ENCODE data around the gene TRIM42.

Gene TRIM42

GRCh38 chr3:140695361-140696061 lies 17.6 kb downstream of the TRIM42 start:
- no peak for DNase-seq (ENCODE audit: low read depth in 1 of 2, low spot score in 1 of 2)
- no peak for TF ChIP-seq JUND (IDR thresholded peaks at IDR 0.05; ENCODE audit: low read depth)
- in situ Hi-C loops (cut with HindIII; ENCODE audit: low pct_unique_long_range_greater_than_20kb, low sequenced_read_pairs): no loop called here

- no peak for DNase-seq (ENCODE audit: low read depth in 1 of 2, low spot score in 1 of 2)
- in situ Hi-C loops (cut with HindIII; ENCODE audit: low pct_unique_long_range_greater_than_20kb, low sequenced_read_pairs): no loop called here
- no peak for TF ChIP-seq JUND (IDR thresholded peaks at IDR 0.05; ENCODE audit: low read depth)
These were observed 21.8 kb downstream of the TRIM42 start for GRCh38 chr3:140699516-140700231.

GRCh38 chr3:140702281-140702680 lies 24.4 kb downstream of the TRIM42 start:
- TF ChIP-seq JUND (IDR thresholded peaks at IDR 0.05; ENCODE audit: low read depth): no peak
- no peak for DNase-seq (ENCODE audit: low read depth in 1 of 2, low spot score in 1 of 2)
- in situ Hi-C loops (cut with HindIII; ENCODE audit: low pct_unique_long_range_greater_than_20kb, low sequenced_read_pairs): no loop called here

DNA sequence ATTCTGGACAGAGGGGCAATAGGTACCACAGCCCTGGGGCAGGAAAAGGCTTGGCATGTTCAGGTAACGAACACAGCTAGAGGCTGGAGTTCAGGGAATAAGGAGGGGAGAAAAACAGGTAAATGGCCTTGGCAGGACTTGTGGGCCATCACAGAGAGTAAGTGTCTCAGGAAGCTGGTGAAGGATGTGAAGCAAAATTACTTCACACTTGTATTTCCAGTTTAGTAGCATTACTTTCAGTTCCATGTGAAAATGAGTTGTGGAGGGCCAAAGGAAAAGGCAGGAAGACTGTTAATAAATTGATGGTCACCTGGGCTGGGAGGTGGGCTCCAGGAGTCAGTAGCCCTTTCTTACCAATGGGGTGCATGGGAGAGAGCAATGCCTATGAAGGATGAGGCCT lies 25.6 kb downstream of the TRIM42 start:
- peak in 1 of 2 experiments; percentile 52 for DNase-seq (ENCODE audit: low read depth in 1 of 2, low spot score in 1 of 2)
- no peak for TF ChIP-seq JUND (IDR thresholded peaks at IDR 0.05; ENCODE audit: low read depth)
- in situ Hi-C loops (cut with HindIII; ENCODE audit: low pct_unique_long_range_greater_than_20kb, low sequenced_read_pairs): no loop called here

DNA sequence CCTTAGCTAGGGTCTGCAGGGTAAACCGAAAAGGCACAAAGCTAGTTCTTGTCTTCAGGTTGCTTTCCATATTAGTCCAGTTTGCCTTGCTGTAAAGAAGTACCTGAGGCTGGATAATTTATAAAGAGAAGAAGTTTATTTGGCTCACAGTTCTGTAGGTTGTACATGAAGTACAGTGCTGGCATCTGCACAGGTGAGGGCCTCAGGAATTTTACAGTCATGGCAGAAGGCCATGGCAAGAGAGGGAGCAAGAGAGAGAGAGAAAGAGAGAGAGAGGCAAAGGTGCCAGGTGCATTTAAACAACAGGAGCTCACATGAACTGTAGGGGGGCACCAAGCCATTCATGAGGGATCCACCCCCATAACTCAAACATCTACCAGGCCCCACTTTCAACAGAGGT lies 26.9 kb downstream of the TRIM42 start:
- DNase-seq (ENCODE audit: low read depth in 1 of 2, low spot score in 1 of 2): no peak
- in situ Hi-C loops (cut with HindIII; ENCODE audit: low pct_unique_long_range_greater_than_20kb, low sequenced_read_pairs): no loop called here
- TF ChIP-seq JUND (IDR thresholded peaks at IDR 0.05; ENCODE audit: low read depth): no peak

GRCh38 chr3:140705954-140706353 lies 28.1 kb downstream of the TRIM42 start:
- DNase-seq (ENCODE audit: low read depth in 1 of 2, low spot score in 1 of 2): no peak
- no peak for TF ChIP-seq JUND (IDR thresholded peaks at IDR 0.05; ENCODE audit: low read depth)
- in situ Hi-C loops (cut with HindIII; ENCODE audit: low pct_unique_long_range_greater_than_20kb, low sequenced_read_pairs): no loop called here

- in situ Hi-C loops (cut with HindIII; ENCODE audit: low pct_unique_long_range_greater_than_20kb, low sequenced_read_pairs): no loop called here
- DNase-seq (ENCODE audit: low read depth in 1 of 2, low spot score in 1 of 2): no peak
- TF ChIP-seq JUND (IDR thresholded peaks at IDR 0.05; ENCODE audit: low read depth): no peak
These were observed 28.5 kb downstream of the TRIM42 start for GRCh38 chr3:140706360-140706759.

DNA sequence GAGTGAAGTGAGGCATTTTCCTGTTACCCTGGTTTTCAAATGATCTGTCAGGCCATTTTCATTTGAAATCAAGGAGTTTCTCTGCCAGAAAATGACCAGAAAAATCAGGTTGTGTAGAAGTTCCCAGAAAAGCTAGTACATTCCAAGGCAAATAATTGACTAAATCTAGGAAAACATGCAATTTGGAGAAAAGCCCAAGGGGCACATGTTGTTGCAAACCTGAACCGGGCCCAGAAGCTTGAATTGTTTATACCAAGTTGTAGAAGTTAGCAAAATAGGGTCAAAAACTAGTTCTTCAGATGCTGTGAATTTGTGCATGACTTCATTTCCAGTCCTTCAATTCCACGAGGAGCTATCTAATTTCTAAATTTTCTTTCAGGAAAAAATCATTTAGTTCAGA lies 31.0 kb downstream of the TRIM42 start:
- no peak for DNase-seq (ENCODE audit: low read depth in 1 of 2, low spot score in 1 of 2)
- no peak for TF ChIP-seq JUND (IDR thresholded peaks at IDR 0.05; ENCODE audit: low read depth)
- in situ Hi-C loops (cut with HindIII; ENCODE audit: low pct_unique_long_range_greater_than_20kb, low sequenced_read_pairs): no loop called here

- DNase-seq (ENCODE audit: low read depth in 1 of 2, low spot score in 1 of 2): no peak
- in situ Hi-C loops (cut with HindIII; ENCODE audit: low pct_unique_long_range_greater_than_20kb, low sequenced_read_pairs): no loop called here
- TF ChIP-seq JUND (IDR thresholded peaks at IDR 0.05; ENCODE audit: low read depth): no peak
These were observed 31.9 kb downstream of the TRIM42 start for GRCh38 chr3:140709751-140710150.

DNA sequence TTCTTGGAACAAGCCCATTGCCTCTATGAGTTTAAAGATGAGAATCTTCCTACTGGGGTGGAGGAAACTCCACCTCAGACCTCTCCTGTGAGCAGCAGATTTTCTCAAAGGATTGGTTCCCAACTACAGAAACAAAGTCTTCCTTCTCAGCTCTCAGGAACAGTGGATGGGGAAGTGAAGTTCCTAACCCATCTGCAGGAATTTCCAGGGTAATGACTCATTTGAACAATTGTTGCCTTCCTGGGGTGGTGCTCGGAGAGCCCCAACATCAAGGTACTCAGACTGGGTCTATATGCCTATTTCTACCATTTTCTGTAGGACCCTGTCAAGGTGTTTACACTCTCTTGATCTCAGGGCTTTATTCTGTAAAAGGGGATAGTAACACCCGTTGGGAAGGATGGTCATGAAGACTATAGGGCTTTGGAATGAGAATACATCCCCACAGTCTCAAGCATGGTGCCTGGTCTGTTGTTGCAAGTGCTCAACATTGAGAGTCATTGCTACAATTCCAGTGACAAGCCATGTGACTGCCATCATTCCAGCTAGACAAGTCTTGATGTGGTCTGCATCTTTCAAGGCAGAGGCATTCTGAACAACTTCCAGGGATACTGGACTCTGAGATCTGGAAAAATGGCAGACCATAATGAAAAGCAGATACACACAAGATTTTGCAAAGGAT lies 33.0 kb downstream of the TRIM42 start:
- TF ChIP-seq JUND (IDR thresholded peaks at IDR 0.05; ENCODE audit: low read depth): no peak
- in situ Hi-C loops (cut with HindIII; ENCODE audit: low pct_unique_long_range_greater_than_20kb, low sequenced_read_pairs): no loop called here
- no peak for DNase-seq (ENCODE audit: low read depth in 1 of 2, low spot score in 1 of 2)

DNA sequence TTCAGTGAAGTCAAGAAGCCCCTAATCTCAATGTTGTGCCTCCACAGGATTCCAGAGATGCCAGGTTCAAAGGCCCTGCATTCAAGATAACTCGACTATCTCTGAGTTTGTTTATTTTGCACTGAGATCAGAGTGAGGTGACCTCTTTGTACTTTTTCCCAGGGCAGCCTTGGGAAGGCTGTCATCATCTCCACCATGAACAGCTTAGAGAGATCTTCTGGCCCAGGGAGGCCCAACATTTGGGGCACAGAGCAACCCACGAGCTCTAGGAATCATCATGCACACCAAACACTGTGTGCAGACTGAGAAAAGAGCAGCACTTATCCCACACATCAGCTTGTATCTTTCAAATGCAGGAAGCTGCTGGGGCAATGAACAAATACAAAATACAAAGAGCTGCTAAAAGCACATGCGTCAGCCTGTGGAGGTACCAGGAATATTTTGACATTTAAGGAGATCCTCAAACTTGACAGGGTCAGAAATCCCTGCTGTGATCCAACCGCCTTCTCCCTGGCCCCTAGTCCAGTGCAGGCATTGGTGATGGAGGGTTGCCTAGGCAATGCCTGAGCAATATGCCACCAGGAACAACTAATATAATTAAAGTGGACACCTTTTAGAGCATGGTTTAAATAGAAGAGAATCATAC lies 33.6 kb downstream of the TRIM42 start:
- no peak for DNase-seq (ENCODE audit: low read depth in 1 of 2, low spot score in 1 of 2)
- no peak for TF ChIP-seq JUND (IDR thresholded peaks at IDR 0.05; ENCODE audit: low read depth)
- in situ Hi-C loops (cut with HindIII; ENCODE audit: low pct_unique_long_range_greater_than_20kb, low sequenced_read_pairs): no loop called here

- TF ChIP-seq JUND (IDR thresholded peaks at IDR 0.05; ENCODE audit: low read depth): no peak
- in situ Hi-C loops (cut with HindIII; ENCODE audit: low pct_unique_long_range_greater_than_20kb, low sequenced_read_pairs): no loop called here
- DNase-seq (ENCODE audit: low read depth in 1 of 2, low spot score in 1 of 2): no peak
These were observed 34.4 kb downstream of the TRIM42 start for GRCh38 chr3:140712301-140712700.

DNA sequence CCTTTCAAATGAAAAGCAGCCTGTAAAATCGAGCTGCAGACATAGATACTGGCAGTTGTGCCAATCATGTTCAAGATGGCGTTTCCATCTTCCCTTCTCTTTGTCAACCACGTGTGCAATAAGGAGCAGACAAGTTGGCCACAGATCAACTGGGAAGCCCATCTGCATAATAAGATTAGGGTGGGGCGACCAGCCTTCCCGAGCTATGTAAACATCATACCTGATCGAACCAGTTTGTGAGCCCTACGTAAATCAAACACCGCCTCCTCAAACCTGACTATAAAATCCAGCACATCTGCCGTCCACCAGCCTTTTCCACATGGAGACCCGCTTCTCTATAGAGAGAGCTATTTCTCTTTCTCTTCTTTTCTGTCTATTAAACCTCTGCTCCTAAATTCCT lies 37.2 kb downstream of the TRIM42 start:
- peak in 1 of 2 experiments; percentile 42 for DNase-seq (ENCODE audit: low read depth in 1 of 2, low spot score in 1 of 2)
- in situ Hi-C loops (cut with HindIII; ENCODE audit: low pct_unique_long_range_greater_than_20kb, low sequenced_read_pairs): no loop called here
- no peak for TF ChIP-seq JUND (IDR thresholded peaks at IDR 0.05; ENCODE audit: low read depth)

Data from T47D (cell line).